CD8-positive, alpha-beta memory T cell (primary cell): ENCODE results near the gene CPA2. TPM values are rescaled to one million over a fixed set of nuclear protein-coding genes. Genes with fewer than 3 reads are reported as not detected.

Experiments used
- CTCF ChIA-PET: fragments of 350-600 bp; sonication (Branson Sonifier 250); formaldehyde crosslinking; loops from one replicate; lab custom pipeline; 2021; ENCODE audit warnings: antibody characterized with exemption; lab: Charles Lee
- POLR2A ChIA-PET: fragments of 350-600 bp; sonication (Branson Sonifier 250); formaldehyde crosslinking; loops from one replicate; lab custom pipeline; 2021; ENCODE audit warnings: antibody characterized with exemption; lab: Charles Lee
- DNase-seq, 5 donors: peaks; one replicate each; pipeline versions ENCODE4 v3.0.0 to v3.0.0-alpha.2; 2020 to 2022; ENCODE audit warnings: mixed read lengths in 1 of 5
- H3K27ac ChIP-seq: one replicate; pipeline ENCODE4 v1.7.0; 2013; ENCODE audit warnings: low read depth, mild to moderate bottlenecking, low read length, moderate library complexity
- H3K27me3 ChIP-seq: 2 replicates; pipeline ENCODE4 v1.7.0; 2013; ENCODE audit warnings: low read length, mild to moderate bottlenecking; ENCODE audit not compliant: insufficient read depth, poor library complexity, severe bottlenecking
- H3K36me3 ChIP-seq: 2 replicates; pipeline ENCODE4 v1.7.0; 2013; ENCODE audit warnings: mild to moderate bottlenecking, low read length, moderate library complexity; ENCODE audit not compliant: insufficient read depth
- H3K4me1 ChIP-seq: 2 replicates; pipeline ENCODE4 v1.7.0; 2013; ENCODE audit warnings: mild to moderate bottlenecking, low read length, moderate library complexity; ENCODE audit not compliant: insufficient read depth
- H3K4me3 ChIP-seq: 2 replicates; pipeline ENCODE4 v1.7.0; 2013; ENCODE audit warnings: mild to moderate bottlenecking, low read length
- H3K9me3 ChIP-seq: 2 replicates; pipeline ENCODE4 v1.7.0; 2013; ENCODE audit warnings: mild to moderate bottlenecking, low read length
- H3K27ac Mint-ChIP-seq, 8 donors: one replicate each; pipeline ENCODE4 v1.8.0; 2020 to 2021; ENCODE audit warnings: mixed read lengths in 8 of 8, mild to moderate bottlenecking in 6 of 8, inconsistent platforms in 3 of 8, moderate library complexity in 3 of 8
- H3K27me3 Mint-ChIP-seq, 2 donors: one replicate each; pipeline ENCODE4 v1.8.0; 2020 to 2021; ENCODE audit warnings: mixed read lengths in 2 of 2, mild to moderate bottlenecking in 1 of 2, moderate library complexity in 1 of 2
- H3K36me3 Mint-ChIP-seq, 3 donors: one replicate each; pipeline ENCODE4 v1.8.0; 2020 to 2021; ENCODE audit warnings: mixed read lengths in 3 of 3, inconsistent platforms in 1 of 3, mild to moderate bottlenecking in 1 of 3
- H3K4me1 Mint-ChIP-seq, 3 donors: one replicate each; pipeline ENCODE4 v1.8.0; 2020 to 2021; ENCODE audit warnings: mixed read lengths in 3 of 3, inconsistent platforms in 1 of 3, mild to moderate bottlenecking in 1 of 3
- H3K4me3 Mint-ChIP-seq, 7 donors: one replicate each; pipeline ENCODE4 v1.8.0; 2020 to 2021; ENCODE audit warnings: mixed read lengths in 7 of 7, mild to moderate bottlenecking in 6 of 7, moderate library complexity in 4 of 7, inconsistent platforms in 2 of 7
- H3K9me3 Mint-ChIP-seq, 5 donors: one replicate each; pipeline ENCODE4 v1.8.0; 2020 to 2022; ENCODE audit warnings: mixed read lengths in 5 of 5, mild to moderate bottlenecking in 3 of 5, moderate library complexity in 2 of 5, inconsistent platforms in 1 of 5
- polyA plus RNA-seq: library from polyadenylated mRNA; unstranded; fragments of 300-500 nt; fragmentation: Illumina TruSeq; gene quantifications from one replicate; pipeline ENCODE4 v1.2.3, GENCODE V29; 2021
- total RNA-seq, 2 experiments: library from RNA; stranded (reverse); gene quantifications; one replicate each; pipeline ENCODE4 v1.2.3, GENCODE V29; 2021

CPA2 gene
- total and polyA plus RNA-seq, 3 experiments from 2014 or later = not detected

GRCh38 chr7:130273081-130273932, 6.6 kb downstream of the CPA2 start:
- Histone ChIP-seq H3K27me3 (no peaks in the 10 kb centered on the region), H3K4me1 (no peaks in the 10 kb centered on the region), H3K27ac (no peak overlapping the region), H3K4me3 (no peak overlapping the region), H3K36me3 (no peaks in the 10 kb centered on the region), H3K9me3 (no peaks in the 10 kb centered on the region)
- peaks cover 12 to 60% of the 10 kb centered on the region in 2 donors for H3K27me3 Mint-ChIP-seq
- POLR2A ChIA-PET = no interaction called here
- no peaks in the 10 kb centered on the region for H3K36me3 Mint-ChIP-seq
- CTCF ChIA-PET = no interaction called here
- DNase-seq = peak in 1 of 5 donors; percentile 34
- no peak overlapping the region for H3K27ac Mint-ChIP-seq
- H3K4me3 Mint-ChIP-seq = peak overlapping the region in 1 of 7 donors; percentile 10
- H3K4me1 Mint-ChIP-seq = peaks cover 0 to 8% (median 4%) of the 10 kb centered on the region in 3 donors
- no peaks in the 10 kb centered on the region for H3K9me3 Mint-ChIP-seq

GRCh38 chr7:130273933-130274255, 7.2 kb downstream of the CPA2 start:
- H3K9me3 Mint-ChIP-seq = no peaks in the 10 kb centered on the region
- peaks cover 12 to 55% of the 10 kb centered on the region in 2 donors for H3K27me3 Mint-ChIP-seq
- Histone ChIP-seq H3K27ac (no peak overlapping the region), H3K36me3 (no peaks in the 10 kb centered on the region), H3K4me1 (no peaks in the 10 kb centered on the region), H3K27me3 (no peaks in the 10 kb centered on the region), H3K9me3 (no peaks in the 10 kb centered on the region), H3K4me3 (no peak overlapping the region)
- no peak for DNase-seq
- CTCF ChIA-PET = no interaction called here
- POLR2A ChIA-PET = no interaction called here
- no peaks in the 10 kb centered on the region for H3K36me3 Mint-ChIP-seq
- H3K27ac Mint-ChIP-seq = no peak overlapping the region
- peak overlapping the region in 2 of 7 donors; percentile 13 to 32 for H3K4me3 Mint-ChIP-seq
- H3K4me1 Mint-ChIP-seq = peaks cover 0 to 8% (median 4%) of the 10 kb centered on the region in 3 donors

GRCh38 chr7:130274296-130274695, 7.6 kb downstream of the CPA2 start:
- ChIA-PET POLR2A (no interaction called here), CTCF (no interaction called here)
- no peaks in the 10 kb centered on the region for H3K4me1 ChIP-seq
- H3K36me3 ChIP-seq = no peaks in the 10 kb centered on the region
- no peak overlapping the region for H3K27ac ChIP-seq
- H3K9me3 Mint-ChIP-seq = no peaks in the 10 kb centered on the region
- H3K4me1 Mint-ChIP-seq = peaks cover 0 to 8% (median 4%) of the 10 kb centered on the region in 3 donors
- peaks cover 13 to 54% of the 10 kb centered on the region in 2 donors for H3K27me3 Mint-ChIP-seq
- H3K9me3 ChIP-seq = no peaks in the 10 kb centered on the region
- no peak overlapping the region for H3K4me3 ChIP-seq
- no peak overlapping the region for H3K27ac Mint-ChIP-seq
- H3K36me3 Mint-ChIP-seq = no peaks in the 10 kb centered on the region
- no peak for DNase-seq
- H3K27me3 ChIP-seq = no peaks in the 10 kb centered on the region
- H3K4me3 Mint-ChIP-seq = peak overlapping the region in 2 of 7 donors; percentile 13 to 32

GRCh38 chr7:130274983-130275591, 8.4 kb downstream of the CPA2 start:
- no peaks in the 10 kb centered on the region for H3K4me1 ChIP-seq
- H3K4me3 Mint-ChIP-seq = no peak overlapping the region
- H3K27ac Mint-ChIP-seq = no peak overlapping the region
- ChIA-PET CTCF (no interaction called here), POLR2A (no interaction called here)
- H3K36me3 ChIP-seq = no peaks in the 10 kb centered on the region
- no peaks in the 10 kb centered on the region for H3K36me3 Mint-ChIP-seq
- H3K4me1 Mint-ChIP-seq = peaks cover 0 to 8% (median 4%) of the 10 kb centered on the region in 3 donors
- DNase-seq = no peak
- H3K27me3 Mint-ChIP-seq = peaks cover 13 to 48% of the 10 kb centered on the region in 2 donors
- H3K9me3 ChIP-seq = no peaks in the 10 kb centered on the region
- no peaks in the 10 kb centered on the region for H3K9me3 Mint-ChIP-seq
- H3K27ac ChIP-seq = no peak overlapping the region
- no peaks in the 10 kb centered on the region for H3K27me3 ChIP-seq
- H3K4me3 ChIP-seq = no peak overlapping the region

GRCh38 chr7:130275826-130276297, 9.2 kb downstream of the CPA2 start:
- H3K4me1 ChIP-seq = no peaks in the 10 kb centered on the region
- no peak overlapping the region for H3K4me3 ChIP-seq
- H3K27ac ChIP-seq = no peak overlapping the region
- H3K36me3 ChIP-seq = no peaks in the 10 kb centered on the region
- Mint-ChIP-seq H3K27ac (no peak overlapping the region), H3K27me3 (peaks cover 11 to 48% of the 10 kb centered on the region in 2 donors), H3K9me3 (no peaks in the 10 kb centered on the region), H3K4me3 (no peak overlapping the region), H3K4me1 (peaks cover 0 to 8% (median 4%) of the 10 kb centered on the region in 3 donors), H3K36me3 (no peaks in the 10 kb centered on the region)
- no peaks in the 10 kb centered on the region for H3K27me3 ChIP-seq
- no peaks in the 10 kb centered on the region for H3K9me3 ChIP-seq
- ChIA-PET POLR2A (no interaction called here), CTCF (no interaction called here)
- DNase-seq = no peak

GRCh38 chr7:130276796-130277762, 10.4 kb downstream of the CPA2 start:
- Histone ChIP-seq H3K4me1 (no peaks in the 10 kb centered on the region), H3K27me3 (no peaks in the 10 kb centered on the region), H3K4me3 (no peak overlapping the region), H3K36me3 (no peaks in the 10 kb centered on the region), H3K9me3 (no peaks in the 10 kb centered on the region), H3K27ac (no peak overlapping the region)
- Mint-ChIP-seq H3K36me3 (no peaks in the 10 kb centered on the region), H3K27ac (peak overlapping the region in 1 of 8 donors; percentile 18), H3K4me1 (peaks cover 0 to 8% (median 4%) of the 10 kb centered on the region in 3 donors), H3K27me3 (peaks cover 8 to 46% of the 10 kb centered on the region in 2 donors), H3K9me3 (no peaks in the 10 kb centered on the region), H3K4me3 (no peak overlapping the region)
- ChIA-PET CTCF (no interaction called here), POLR2A (no interaction called here)
- DNase-seq = no peak

GRCh38 chr7:130277763-130278643, 11.3 kb downstream of the CPA2 start:
- peaks cover 0 to 8% (median 4%) of the 10 kb centered on the region in 3 donors for H3K4me1 Mint-ChIP-seq
- no peak for DNase-seq
- peaks cover 9 to 47% of the 10 kb centered on the region in 2 donors for H3K27me3 Mint-ChIP-seq
- Histone ChIP-seq H3K27ac (no peak overlapping the region), H3K4me3 (no peak overlapping the region), H3K36me3 (no peaks in the 10 kb centered on the region), H3K27me3 (no peaks in the 10 kb centered on the region), H3K4me1 (no peaks in the 10 kb centered on the region), H3K9me3 (no peaks in the 10 kb centered on the region)
- H3K4me3 Mint-ChIP-seq = no peak overlapping the region
- H3K27ac Mint-ChIP-seq = no peak overlapping the region
- ChIA-PET CTCF (no interaction called here), POLR2A (no interaction called here)
- no peaks in the 10 kb centered on the region for H3K36me3 Mint-ChIP-seq
- no peaks in the 10 kb centered on the region for H3K9me3 Mint-ChIP-seq
